Prostate gland (tissue), 2 donors: Measurements from ENCODE around the gene TRPC3. TPM values are rescaled to one million over a fixed set of nuclear protein-coding genes. Genes with fewer than 3 reads are reported as not detected.

Experiments
- DNase-seq: peaks from one replicate; pipeline ENCODE4 v3.0.0-alpha.2; 2019; ENCODE audit warnings: low spot score
- H3K27ac ChIP-seq, 2 donors: fragments of 200-600 bp; sonication (generic); 2 replicates each; pipeline ENCODE4 v1.5.1; 2017 to 2019
- H3K27me3 ChIP-seq: fragments of 200-600 bp; sonication (generic); replicated peaks from 2 replicates; pipeline ENCODE4 v1.5.1; 2019; ENCODE audit not compliant: insufficient read depth
- H3K36me3 ChIP-seq, 2 donors: fragments of 200-600 bp; sonication (generic); 1 replicate in 1 of 2; 2 replicates in 1 of 2; pipeline versions ENCODE4 v1.5.1 to v1.8.1; 2017 to 2019
- H3K4me1 ChIP-seq: fragments of 200-600 bp; sonication (generic); replicated peaks from 2 replicates; pipeline ENCODE4 v1.5.1; 2019
- H3K4me3 ChIP-seq, 2 donors: fragments of 200-600 bp; sonication (generic); 2 replicates each; pipeline ENCODE4 v1.5.1; 2017 to 2019
- H3K9me3 ChIP-seq: fragments of 200-600 bp; sonication (generic); 2 replicates; pipeline ENCODE4 v1.5.1; 2017
- CTCF ChIP-seq, 4 experiments: fragments of 200-600 bp in 2 of 4; fragments of 450-650 bp in 2 of 4; sonication (generic) in 2 of 4; IDR thresholded peaks; 1 replicate in 3 of 4; 2 replicates in 1 of 4; pipeline ENCODE4 v1.5.1; 2016 to 2019; ENCODE audit warnings: antibody characterized with exemption in 4 of 4, mild to moderate bottlenecking in 2 of 4, moderate library complexity in 2 of 4
- POLR2A ChIP-seq: fragments of 450-650 bp; IDR thresholded peaks from one replicate; pipeline ENCODE4 v1.6.1; 2016; ENCODE audit warnings: antibody characterized with exemption, mild to moderate bottlenecking
- POLR2AphosphoS5 ChIP-seq: sonication (generic); formaldehyde crosslinking; IDR thresholded peaks from one replicate; pipeline ENCODE4 v1.6.1; 2017; ENCODE audit warnings: antibody characterized with exemption
- WGBS: methylation state at CpG from one replicate; pipeline ENCODE4 v1.1.5; 2018; 5-methylcytosine and 5-hydroxymethylcytosine counted together
- intact Hi-C: fragments of 100-400 bp; cut with DNase I; formaldehyde crosslinking; loops from one replicate; pipeline ENCODE4 v1.14.2; 2022
- total RNA-seq, 2 donors: library from RNA; depleted of rRNA; stranded (reverse); fragments of >200 nt; gene quantifications; one replicate each; pipeline ENCODE4 v1.1.0, GENCODE V29; 2016

The TRPC3 gene
- total RNA-seq, 2 donors from 2014 or later = 1.5 TPM; not detected in 1

GRCh38 chr4:121990489-121990888 lies 38.6 kb upstream of the TRPC3 start:
- no peak for DNase-seq
- Histone ChIP-seq H3K36me3 (no peaks in the 10 kb centered on the region), H3K27ac (no peak overlapping the region), H3K9me3 (no peaks in the 10 kb centered on the region), H3K4me3 (no peak overlapping the region), H3K27me3 (no peaks in the 10 kb centered on the region), H3K4me1 (no peaks in the 10 kb centered on the region)
- intact Hi-C loops = no loop called here
- TF ChIP-seq CTCF (IDR thresholded peaks at IDR 0.05) = no peak
- TF ChIP-seq POLR2AphosphoS5 = no peak
- no peak for TF ChIP-seq POLR2A
- WGBS = 76% methylated on average over 6 of the region's 6 CpGs

GRCh38 chr4:121989715-121990114 lies 37.9 kb upstream of the TRPC3 start:
- Histone ChIP-seq H3K27ac (no peak overlapping the region), H3K4me1 (no peaks in the 10 kb centered on the region), H3K9me3 (no peaks in the 10 kb centered on the region), H3K36me3 (no peaks in the 10 kb centered on the region), H3K27me3 (no peaks in the 10 kb centered on the region), H3K4me3 (no peak overlapping the region)
- no peak for TF ChIP-seq CTCF (IDR thresholded peaks at IDR 0.05)
- no peak for TF ChIP-seq POLR2A
- no peak for TF ChIP-seq POLR2AphosphoS5
- 41% methylated on average over 10 of the region's 10 CpGs for WGBS
- no peak for DNase-seq
- intact Hi-C loops = no loop called here

GRCh38 chr4:121988950-121989349 lies 37.1 kb upstream of the TRPC3 start:
- no peaks in the 10 kb centered on the region for H3K36me3 ChIP-seq
- no peak overlapping the region for H3K27ac ChIP-seq
- DNase-seq = no peak
- no peaks in the 10 kb centered on the region for H3K4me1 ChIP-seq
- intact Hi-C loops = no loop called here
- no peak for TF ChIP-seq CTCF (IDR thresholded peaks at IDR 0.05)
- TF ChIP-seq POLR2AphosphoS5 = no peak
- no peak for TF ChIP-seq POLR2A
- H3K27me3 ChIP-seq = no peaks in the 10 kb centered on the region
- 87% methylated on average over 1 of the region's 1 CpG for WGBS
- H3K9me3 ChIP-seq = no peaks in the 10 kb centered on the region
- H3K4me3 ChIP-seq = no peak overlapping the region

DNA sequence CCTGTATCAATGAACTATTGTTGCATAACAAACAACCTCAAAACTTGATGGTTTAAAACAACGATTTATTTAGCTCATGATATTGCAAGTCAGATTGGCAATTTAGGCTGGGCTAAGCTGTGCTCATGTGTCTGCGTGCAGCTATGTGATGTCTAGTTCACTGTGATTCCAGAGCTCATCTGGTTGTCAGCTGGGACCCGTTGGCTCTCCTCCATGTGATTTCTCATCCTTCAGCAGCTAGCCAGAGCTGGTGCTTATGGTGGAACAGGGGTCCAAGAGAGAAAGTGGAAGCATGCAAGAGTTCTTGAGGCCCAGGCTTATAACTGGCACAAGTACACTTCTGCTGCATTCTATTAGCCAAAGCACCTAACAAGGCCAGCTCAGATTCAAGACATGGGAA lies 28.8 kb upstream of the TRPC3 start:
- Histone ChIP-seq H3K4me1 (no peaks in the 10 kb centered on the region), H3K36me3 (no peaks in the 10 kb centered on the region), H3K27me3 (no peaks in the 10 kb centered on the region), H3K9me3 (no peaks in the 10 kb centered on the region), H3K27ac (no peak overlapping the region), H3K4me3 (no peak overlapping the region)
- intact Hi-C loops = no loop called here
- DNase-seq = no peak
- 84% methylated on average over 3 of the region's 3 CpGs for WGBS
- TF ChIP-seq CTCF (IDR thresholded peaks at IDR 0.05) (no peak), POLR2AphosphoS5 (no peak), POLR2A (no peak)

- no peaks in the 10 kb centered on the region for H3K36me3 ChIP-seq
- WGBS = 86% methylated on average over 2 of the region's 2 CpGs
- H3K27ac ChIP-seq = no peak overlapping the region
- H3K4me1 ChIP-seq = no peaks in the 10 kb centered on the region
- intact Hi-C loops = no loop called here
- TF ChIP-seq POLR2A (no peak), CTCF (IDR thresholded peaks at IDR 0.05) (no peak), POLR2AphosphoS5 (no peak)
- no peak for DNase-seq
- H3K27me3 ChIP-seq = no peaks in the 10 kb centered on the region
- H3K4me3 ChIP-seq = no peak overlapping the region
- no peaks in the 10 kb centered on the region for H3K9me3 ChIP-seq
These were observed 26.3 kb upstream of the TRPC3 start for GRCh38 chr4:121978172-121978516.
